ENCODE data around the gene ERC2. TPM values are rescaled to one million over a fixed set of nuclear protein-coding genes. Genes with fewer than 3 reads are reported as not detected.

Gene ERC2
- total RNA-seq, 1 donor, result 0.43 TPM

DNA sequence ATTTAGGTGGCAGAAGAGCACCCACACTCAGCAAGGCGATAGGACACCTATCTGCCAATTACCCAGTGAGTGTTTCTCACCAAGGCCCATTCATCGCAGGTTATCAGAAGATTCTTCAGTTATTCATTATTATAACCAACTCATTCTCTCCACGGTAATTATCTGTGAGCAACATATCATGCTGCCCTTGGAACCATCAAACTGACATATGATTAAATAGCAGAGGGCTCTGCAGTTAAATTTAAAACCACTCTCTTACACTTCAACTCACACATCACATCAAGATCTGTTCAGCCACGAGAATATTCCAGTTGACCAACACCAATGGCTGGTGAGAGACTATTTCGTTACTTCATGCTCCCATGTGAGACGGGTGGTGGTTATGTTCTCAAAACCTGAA, 489.3 kb downstream of the ERC2 start:
- H3K4me3 ChIP-seq (ENCODE audit: low read depth, low read length), result no peak overlapping the region
- DNase-seq (ENCODE audit: low read depth), result no peak
- TF ChIP-seq, protein P1, sequence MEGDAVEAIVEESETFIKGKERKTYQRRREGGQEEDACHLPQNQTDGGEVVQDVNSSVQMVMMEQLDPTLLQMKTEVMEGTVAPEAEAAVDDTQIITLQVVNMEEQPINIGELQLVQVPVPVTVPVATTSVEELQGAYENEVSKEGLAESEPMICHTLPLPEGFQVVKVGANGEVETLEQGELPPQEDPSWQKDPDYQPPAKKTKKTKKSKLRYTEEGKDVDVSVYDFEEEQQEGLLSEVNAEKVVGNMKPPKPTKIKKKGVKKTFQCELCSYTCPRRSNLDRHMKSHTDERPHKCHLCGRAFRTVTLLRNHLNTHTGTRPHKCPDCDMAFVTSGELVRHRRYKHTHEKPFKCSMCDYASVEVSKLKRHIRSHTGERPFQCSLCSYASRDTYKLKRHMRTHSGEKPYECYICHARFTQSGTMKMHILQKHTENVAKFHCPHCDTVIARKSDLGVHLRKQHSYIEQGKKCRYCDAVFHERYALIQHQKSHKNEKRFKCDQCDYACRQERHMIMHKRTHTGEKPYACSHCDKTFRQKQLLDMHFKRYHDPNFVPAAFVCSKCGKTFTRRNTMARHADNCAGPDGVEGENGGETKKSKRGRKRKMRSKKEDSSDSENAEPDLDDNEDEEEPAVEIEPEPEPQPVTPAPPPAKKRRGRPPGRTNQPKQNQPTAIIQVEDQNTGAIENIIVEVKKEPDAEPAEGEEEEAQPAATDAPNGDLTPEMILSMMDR (IDR thresholded peaks at IDR 0.05; ENCODE audit: insufficient read depth, low read depth, low read length), result no peak

DNA sequence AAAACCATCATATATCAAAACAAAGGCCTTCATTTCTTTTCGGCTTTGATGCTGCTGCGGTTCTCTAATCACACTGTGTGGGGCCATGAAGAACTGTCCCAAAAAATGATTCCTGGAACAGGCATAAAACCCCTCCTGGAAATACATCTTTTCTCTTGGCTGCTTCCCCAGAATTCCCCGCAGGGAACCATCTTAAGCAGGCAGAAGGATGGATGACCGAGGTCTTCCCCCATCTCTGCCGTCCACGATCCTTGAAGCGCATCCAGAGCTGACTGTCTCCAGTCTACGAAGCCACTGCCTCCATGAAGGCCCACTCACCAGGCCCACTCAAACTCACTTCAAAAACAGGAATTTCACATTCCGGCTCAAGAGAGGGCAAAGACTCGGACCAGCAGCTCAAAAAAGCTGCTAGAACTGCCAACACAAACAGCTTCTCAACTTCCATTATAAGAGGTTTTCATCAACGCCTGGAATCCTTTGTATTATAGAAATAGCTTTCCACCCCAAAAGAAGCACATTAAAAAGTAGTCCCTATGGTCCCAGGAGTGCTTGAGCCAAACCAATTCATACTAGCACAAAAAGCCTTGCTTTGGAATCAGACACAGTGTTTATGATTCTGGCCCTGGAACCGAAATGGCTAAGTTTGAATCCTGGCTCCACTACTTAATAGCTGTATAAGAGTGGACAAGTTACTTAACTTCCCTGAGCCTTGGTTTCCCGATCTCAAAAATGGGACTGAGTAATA, 493.7 kb downstream of the ERC2 start:
- H3K4me3 ChIP-seq (ENCODE audit: low read depth, low read length), result no peak overlapping the region
- TF ChIP-seq, protein P1 (IDR thresholded peaks at IDR 0.05; ENCODE audit: insufficient read depth, low read depth, low read length), result no peak

DNA sequence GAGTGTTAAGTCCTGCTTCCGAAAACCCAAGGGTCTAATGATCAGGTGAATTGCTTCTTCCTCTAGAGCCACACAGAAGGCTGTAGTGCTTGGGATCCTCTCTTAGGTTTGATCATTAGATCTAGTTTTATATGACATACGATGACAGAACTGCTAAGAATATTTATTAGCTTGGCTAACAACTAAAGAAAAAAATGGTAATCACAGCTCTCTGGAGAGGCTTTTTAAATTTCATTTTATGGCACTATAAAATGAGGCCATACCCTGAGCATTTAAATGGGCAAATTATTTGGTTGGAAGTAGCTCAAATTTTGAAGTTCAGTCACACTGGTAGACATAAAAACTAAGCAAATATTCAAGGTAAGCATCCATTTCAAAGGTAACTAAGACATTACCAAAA, 498.6 kb downstream of the ERC2 start:
- no peak for DNase-seq (ENCODE audit: low read depth)
- no peak overlapping the region for H3K4me3 ChIP-seq (ENCODE audit: low read depth, low read length)
- TF ChIP-seq, protein P1 (IDR thresholded peaks at IDR 0.05; ENCODE audit: insufficient read depth, low read depth, low read length), result no peak

More for the DNA sequence above, 493.7 kb downstream of the ERC2 start:
- no peak for DNase-seq (ENCODE audit: low read depth)

DNA sequence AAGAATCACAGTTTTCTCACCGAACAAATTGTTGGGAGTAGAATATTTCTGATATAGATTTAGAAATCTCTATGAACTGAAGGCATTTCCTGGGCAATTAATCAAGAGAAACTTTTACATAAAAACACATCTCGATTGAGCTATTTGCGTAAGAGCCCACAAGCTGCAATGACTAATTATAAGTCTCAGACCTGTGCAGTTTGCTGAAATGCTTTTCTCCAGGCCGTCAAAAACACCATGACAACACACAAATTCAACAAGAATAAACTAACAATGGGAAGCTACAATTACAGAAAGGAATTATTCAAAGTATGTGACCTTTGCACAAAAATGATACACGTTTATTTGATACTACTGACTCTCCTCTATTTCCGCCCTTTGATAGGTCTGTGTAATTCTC, 499.9 kb downstream of the ERC2 start:
- TF ChIP-seq, protein P1 (IDR thresholded peaks at IDR 0.05; ENCODE audit: insufficient read depth, low read depth, low read length), result no peak
- peak; percentile 28 for DNase-seq (ENCODE audit: low read depth)
- no peak overlapping the region for H3K4me3 ChIP-seq (ENCODE audit: low read depth, low read length)

DNA sequence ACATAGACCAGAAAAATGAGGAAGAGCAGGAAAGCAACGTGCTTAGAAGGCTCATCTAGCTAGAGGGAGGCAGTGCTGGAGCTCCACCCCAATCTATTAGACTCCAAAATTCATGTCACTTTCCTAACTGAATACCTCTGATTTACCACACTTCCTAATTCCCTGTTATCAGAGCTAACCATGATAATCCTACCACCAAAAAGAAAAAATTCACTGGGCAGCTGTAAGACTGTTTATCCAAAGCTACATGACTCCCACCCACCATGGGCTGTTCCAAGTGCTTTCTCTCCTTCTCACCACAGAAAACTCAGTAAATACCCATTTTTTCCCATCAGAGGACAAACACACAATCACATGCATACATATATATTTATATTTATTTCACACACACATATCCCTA, 501.7 kb downstream of the ERC2 start:
- DNase-seq (ENCODE audit: low read depth), result no peak
- TF ChIP-seq, protein P1 (IDR thresholded peaks at IDR 0.05; ENCODE audit: insufficient read depth, low read depth, low read length), result no peak
- no peak overlapping the region for H3K4me3 ChIP-seq (ENCODE audit: low read depth, low read length)

DNA sequence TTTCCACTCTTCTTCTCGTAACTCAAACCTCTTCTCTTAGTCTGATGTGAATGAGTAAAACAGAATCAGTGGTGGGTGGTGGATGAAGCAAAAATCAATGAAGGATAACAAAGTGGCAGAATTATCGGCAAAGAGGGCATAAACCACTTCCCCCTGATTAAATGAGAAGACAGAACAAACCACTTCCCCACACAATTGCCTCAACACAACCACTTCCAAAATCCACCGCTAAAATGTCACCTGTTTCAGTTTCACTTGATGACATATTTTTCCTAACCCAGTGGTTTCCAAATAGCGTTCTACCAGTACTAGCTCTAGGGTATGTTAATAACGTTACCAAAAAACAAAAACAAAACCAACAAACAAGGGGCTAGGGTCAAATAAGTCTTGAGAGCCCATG, 502.5 kb downstream of the ERC2 start:
- TF ChIP-seq, protein P1 (IDR thresholded peaks at IDR 0.05; ENCODE audit: insufficient read depth, low read depth, low read length), result no peak
- DNase-seq (ENCODE audit: low read depth), result no peak

More for the DNA sequence above, 502.5 kb downstream of the ERC2 start:
- H3K4me3 ChIP-seq (ENCODE audit: low read depth, low read length), result no peak overlapping the region

Data from fibroblast of villous mesenchyme (primary cell).